GM21576 (cell line): Measurements from ENCODE around the gene UQCR10.
"Not testable (repeated sequence)": the region's sequence is repeated elsewhere in the genome, so short reads cannot be mapped to it uniquely, and the experiment has no call there.

Source experiments
- ATAC-seq: cut with Tn5 transposase; IDR thresholded peaks from one replicate; pipeline ENCODE4 v1.9.1; 2021; ENCODE audit warnings: mild to moderate bottlenecking, moderate library complexity; ENCODE audit not compliant: unreplicated experiment

UQCR10 gene

DNA sequence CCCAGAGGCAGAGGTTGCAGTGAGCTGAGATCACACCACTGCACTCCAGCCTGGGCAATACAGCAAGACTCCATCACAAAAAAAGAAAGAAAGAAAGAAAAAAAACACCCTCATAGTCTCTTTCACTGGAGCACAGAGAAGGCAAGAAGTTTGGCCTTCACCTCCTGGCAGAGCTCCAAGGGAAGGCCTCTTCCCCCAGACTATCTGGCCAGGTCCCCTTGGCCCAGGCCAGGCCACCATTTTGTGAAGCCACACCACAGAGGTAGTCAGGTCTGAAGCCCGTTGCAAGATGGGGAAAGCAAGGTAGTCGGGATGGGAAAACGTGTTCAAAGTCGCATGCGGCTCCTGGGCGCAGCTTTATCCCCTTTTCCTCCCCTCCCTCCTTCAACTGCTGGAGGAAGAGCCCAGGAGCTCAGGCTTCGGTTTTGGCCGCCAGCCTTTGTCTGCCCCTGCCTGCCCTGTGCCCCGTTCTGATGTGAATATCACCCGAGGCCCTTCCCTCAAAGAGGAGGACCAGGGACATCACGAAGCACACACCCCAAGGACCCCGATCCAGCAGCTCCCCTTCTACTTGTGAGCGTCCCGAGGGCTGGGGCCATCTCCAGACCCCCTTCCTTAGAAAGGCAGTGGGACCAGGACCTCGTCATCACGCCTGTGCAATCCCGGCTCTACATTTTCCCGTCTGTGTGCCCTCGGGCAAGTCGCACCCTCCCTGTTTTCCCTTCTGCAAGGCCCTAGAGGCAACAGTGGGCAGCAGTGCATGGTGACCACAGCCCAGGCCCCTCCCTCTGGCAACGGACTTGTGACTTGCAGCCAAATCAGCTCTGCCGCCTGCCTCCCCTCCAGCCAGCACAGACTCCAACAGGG, 29.7 kb upstream of the UQCR10 start:
- ATAC-seq: no peak

GRCh38 chr22:29738118-29738815, 28.9 kb upstream of the UQCR10 start:
- no peak for ATAC-seq

DNA sequence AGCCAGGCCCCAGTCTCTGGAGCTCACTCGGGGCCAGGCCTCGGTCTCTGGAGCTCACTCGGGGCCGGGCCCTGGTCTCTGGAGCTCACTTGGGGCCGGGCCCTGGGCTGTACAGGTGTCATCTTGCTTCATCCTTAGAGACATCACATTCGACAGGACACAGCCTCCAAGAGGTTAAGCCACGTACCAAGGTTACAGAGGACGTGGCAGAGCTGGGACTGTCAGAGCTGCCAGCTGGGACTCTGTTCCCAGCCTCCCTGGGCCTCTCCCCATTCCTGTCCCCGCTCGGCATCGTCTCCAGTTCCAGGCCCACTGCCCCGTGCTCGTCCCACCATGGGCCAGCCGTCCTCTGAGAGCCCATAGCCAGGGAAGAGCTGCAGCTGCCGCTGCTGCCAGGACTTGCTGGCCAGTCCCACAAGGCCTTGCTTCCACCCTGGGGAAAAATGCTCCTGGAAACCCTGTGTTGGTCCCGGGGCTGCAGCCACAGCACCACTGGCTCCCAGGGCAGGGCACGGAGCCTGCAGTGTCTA, 27.8 kb upstream of the UQCR10 start:
- no peak for ATAC-seq

DNA sequence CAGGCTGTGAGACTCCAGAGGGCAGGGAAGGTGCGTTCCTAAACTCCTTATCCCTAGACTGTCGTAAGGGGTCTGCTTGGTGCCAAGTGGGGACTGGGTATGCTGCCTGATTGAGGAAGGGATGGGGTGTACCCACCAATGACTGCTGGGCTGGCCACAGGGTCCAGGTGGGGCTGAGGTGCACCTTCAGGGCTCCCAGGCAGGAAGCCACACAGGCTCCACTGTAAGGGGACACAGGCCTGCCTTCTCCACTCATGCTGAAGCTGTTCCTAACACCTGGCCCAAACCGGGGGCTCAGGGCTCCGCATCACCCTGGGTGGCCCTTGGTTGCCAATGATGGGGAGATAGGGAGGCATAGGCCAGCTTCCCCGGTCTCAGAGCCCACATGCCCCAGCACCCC, 27.0 kb upstream of the UQCR10 start:
- no peak for ATAC-seq

DNA sequence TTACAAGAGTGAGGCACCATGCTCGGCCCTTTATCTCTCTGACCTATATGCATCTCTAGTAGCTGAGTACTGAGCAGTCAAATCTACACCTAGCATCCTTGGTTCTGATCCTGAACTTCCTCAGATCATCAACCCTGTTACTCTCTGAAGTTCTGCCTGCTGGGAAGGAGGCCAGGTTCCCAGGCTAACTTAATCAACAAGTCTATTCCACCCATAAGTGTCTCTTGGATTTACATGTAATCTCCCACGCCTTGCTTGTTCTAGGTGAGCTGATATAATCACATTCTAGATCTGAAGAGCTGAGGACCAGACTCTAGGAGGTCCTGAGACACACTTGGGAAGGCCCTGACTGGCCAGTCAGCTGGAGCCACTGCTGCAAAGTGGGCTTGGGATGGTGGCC, 25.2 kb upstream of the UQCR10 start:
- no peak for ATAC-seq

- ATAC-seq: no peak
These were observed 24.8 kb upstream of the UQCR10 start for GRCh38 chr22:29742326-29742725.

DNA sequence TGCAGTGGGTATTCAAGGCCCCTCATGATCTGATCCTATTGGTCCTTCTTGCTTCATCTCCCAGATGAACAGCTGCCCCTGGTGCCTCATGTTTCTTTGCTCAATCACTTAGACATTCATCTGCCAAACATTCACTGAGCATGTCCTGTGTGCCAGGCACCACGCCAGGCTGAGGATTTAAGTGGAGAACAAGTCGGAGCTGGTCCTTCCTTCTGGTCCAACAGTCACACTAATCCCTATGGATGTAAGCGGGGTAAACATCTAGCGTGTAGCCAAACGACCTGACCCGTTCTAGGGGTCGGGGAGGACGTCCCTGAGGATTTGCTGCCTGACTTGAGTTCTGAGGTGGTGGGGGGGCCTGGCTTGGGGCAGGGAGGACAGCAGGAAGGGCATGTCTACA, 22.3 kb upstream of the UQCR10 start:
- no peak for ATAC-seq

GRCh38 chr22:29747832-29748231, 19.3 kb upstream of the UQCR10 start:
- ATAC-seq: no peak

DNA sequence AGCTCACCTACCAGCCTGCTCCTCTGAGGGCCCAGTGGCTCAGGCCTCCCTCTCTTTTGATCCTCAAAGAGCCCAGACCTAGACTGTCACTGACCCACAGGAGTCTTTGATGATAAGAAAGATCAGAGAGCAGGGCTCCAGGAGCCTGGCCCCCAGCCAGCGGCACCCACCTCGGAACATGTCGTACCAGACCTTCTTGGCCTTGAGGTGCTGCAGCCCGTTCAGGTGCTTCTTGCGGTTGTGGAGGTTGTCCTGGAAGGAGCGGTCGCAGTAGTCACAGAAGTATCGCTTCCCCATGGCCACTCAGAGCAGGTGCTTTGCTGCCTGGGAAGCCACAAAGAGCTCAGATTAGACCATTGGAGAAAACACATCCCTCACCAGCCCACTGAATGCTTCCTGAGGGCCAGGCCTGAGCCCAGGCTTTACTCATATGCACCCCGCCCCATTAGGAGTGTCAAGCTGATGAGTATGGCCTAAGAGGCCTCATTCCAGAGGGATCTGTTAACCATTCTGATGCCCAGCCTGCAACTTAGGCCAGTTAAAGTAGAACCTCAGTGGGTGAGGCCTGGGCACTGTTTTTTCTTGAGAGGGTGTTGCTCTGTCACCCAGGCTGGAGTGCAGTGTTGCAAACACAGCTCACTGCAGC, 18.8 kb upstream of the UQCR10 start:
- no peak for ATAC-seq

DNA sequence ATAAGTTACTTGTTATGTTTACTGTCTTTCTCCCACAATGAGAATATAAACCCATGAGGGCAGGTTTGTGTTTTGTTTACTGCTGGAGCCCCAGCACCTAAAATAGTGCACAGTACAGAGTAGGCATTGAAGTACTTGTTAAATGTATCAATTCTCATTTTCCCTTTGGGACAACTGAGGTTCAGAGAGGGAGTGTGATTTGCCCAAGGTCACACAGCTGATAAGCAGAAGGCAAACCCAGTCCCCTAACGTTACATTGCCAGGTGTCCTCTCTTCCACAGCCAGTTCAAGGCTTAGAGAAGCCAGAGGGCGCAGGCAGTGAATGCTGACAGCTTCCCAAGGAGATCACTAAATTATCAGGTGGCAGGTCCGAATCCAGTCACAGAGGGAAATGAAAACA, 17.1 kb upstream of the UQCR10 start:
- no peak for ATAC-seq

GRCh38 chr22:29750559-29751538, 16.3 kb upstream of the UQCR10 start:
- ATAC-seq: no peak

- ATAC-seq: no peak
These were observed 15.5 kb upstream of the UQCR10 start for GRCh38 chr22:29751669-29752068.

- ATAC-seq: no peak
These were observed 13.1 kb upstream of the UQCR10 start for GRCh38 chr22:29753808-29754657.

- ATAC-seq: not testable (repeated sequence)
These were observed 12.3 kb upstream of the UQCR10 start for GRCh38 chr22:29754658-29755395.

GRCh38 chr22:29755889-29756288, 11.3 kb upstream of the UQCR10 start:
- no peak for ATAC-seq

- ATAC-seq: no peak
These were observed 10.8 kb upstream of the UQCR10 start for GRCh38 chr22:29756341-29756740.

- no peak for ATAC-seq
These were observed 10.1 kb upstream of the UQCR10 start for GRCh38 chr22:29757096-29757495.

- ATAC-seq: no peak
These were observed 9.0 kb upstream of the UQCR10 start for GRCh38 chr22:29758068-29758622.
